Measurements from ENCODE around the gene ACVR1B. TPM values are rescaled to one million over a fixed set of nuclear protein-coding genes. Genes with fewer than 3 reads are reported as not detected.

Gene ACVR1B
- total and polyA plus RNA-seq, 2 experiments from 2014 or later: 2.4 to 7.5 TPM

GRCh38 chr12:52018433-52019112 is 67.1 kb downstream of the ACVR1B start:
- H3F3A ChIP-seq (replicated peaks; ENCODE audit: low read depth): 0 out of 2 replicates have a peak, but pooled peaks cover 9% of the 10 kb centered on the region
- H3K4me3 Mint-ChIP-seq: no peak overlapping the region
- peaks cover 66% of the 10 kb centered on the region for H3K27me3 ChIP-seq (ENCODE audit: insufficient read depth)
- H3K9me2 ChIP-seq (ENCODE audit: insufficient read depth): no peaks in the 10 kb centered on the region
- H3K4me1 ChIP-seq (ENCODE audit: insufficient read depth): peaks cover 18% of the 10 kb centered on the region
- peaks cover 25% of the 10 kb centered on the region for H3K4me1 Mint-ChIP-seq
- H3K27ac Mint-ChIP-seq: no peak overlapping the region
- no peak for DNase-seq (ENCODE audit: low spot score)
- no peaks in the 10 kb centered on the region; the same call in 2 of the 3 replicates for H3K36me3 Mint-ChIP-seq (ENCODE audit: low read depth)
- H3K79me2 ChIP-seq (replicated peaks; ENCODE audit: insufficient read depth): no peaks in the 10 kb centered on the region
- H3K27me3 Mint-ChIP-seq (ENCODE audit: insufficient read depth, low read depth, poor library complexity): peaks cover 38% of the 10 kb centered on the region
- no peak for ATAC-seq
- no peak overlapping the region for H3K4me2 ChIP-seq
- H3K27ac ChIP-seq (ENCODE audit: low read depth): no peak overlapping the region
- H3K36me3 ChIP-seq (ENCODE audit: insufficient read depth): no peaks in the 10 kb centered on the region
- TF ChIP-seq CTCF (conservative IDR thresholded peaks at IDR 0.05; ENCODE audit: low read depth in 2 of 2): no peak
- no peak for TF ChIP-seq ZNF331 (CRISPR knock-in tag; IDR thresholded peaks at IDR 0.05; ENCODE audit: low read depth)
- TF ChIP-seq ZNF114 (CRISPR knock-in tag; IDR thresholded peaks at IDR 0.05): no peak
- no peak for TF ChIP-seq NANOG (IDR thresholded peaks at IDR 0.05; ENCODE audit: borderline replicate concordance)
- TF ChIP-seq CREB1 (CRISPR knock-in tag; IDR thresholded peaks at IDR 0.05; ENCODE audit: low read depth): no peak
- TF ChIP-seq STAT1 (IDR thresholded peaks at IDR 0.05; ENCODE audit: unreplicated experiment): no peak
- TF ChIP-seq POLR2AphosphoS5 (IDR thresholded peaks at IDR 0.05; ENCODE audit: low read depth): no peak
- no peak for TF ChIP-seq JUNB (IDR thresholded peaks at IDR 0.05; ENCODE audit: unreplicated experiment)
- no peak for TF ChIP-seq EZH2 (IDR thresholded peaks at IDR 0.05; ENCODE audit: low read depth, unreplicated experiment)
- TF ChIP-seq, protein P1, sequence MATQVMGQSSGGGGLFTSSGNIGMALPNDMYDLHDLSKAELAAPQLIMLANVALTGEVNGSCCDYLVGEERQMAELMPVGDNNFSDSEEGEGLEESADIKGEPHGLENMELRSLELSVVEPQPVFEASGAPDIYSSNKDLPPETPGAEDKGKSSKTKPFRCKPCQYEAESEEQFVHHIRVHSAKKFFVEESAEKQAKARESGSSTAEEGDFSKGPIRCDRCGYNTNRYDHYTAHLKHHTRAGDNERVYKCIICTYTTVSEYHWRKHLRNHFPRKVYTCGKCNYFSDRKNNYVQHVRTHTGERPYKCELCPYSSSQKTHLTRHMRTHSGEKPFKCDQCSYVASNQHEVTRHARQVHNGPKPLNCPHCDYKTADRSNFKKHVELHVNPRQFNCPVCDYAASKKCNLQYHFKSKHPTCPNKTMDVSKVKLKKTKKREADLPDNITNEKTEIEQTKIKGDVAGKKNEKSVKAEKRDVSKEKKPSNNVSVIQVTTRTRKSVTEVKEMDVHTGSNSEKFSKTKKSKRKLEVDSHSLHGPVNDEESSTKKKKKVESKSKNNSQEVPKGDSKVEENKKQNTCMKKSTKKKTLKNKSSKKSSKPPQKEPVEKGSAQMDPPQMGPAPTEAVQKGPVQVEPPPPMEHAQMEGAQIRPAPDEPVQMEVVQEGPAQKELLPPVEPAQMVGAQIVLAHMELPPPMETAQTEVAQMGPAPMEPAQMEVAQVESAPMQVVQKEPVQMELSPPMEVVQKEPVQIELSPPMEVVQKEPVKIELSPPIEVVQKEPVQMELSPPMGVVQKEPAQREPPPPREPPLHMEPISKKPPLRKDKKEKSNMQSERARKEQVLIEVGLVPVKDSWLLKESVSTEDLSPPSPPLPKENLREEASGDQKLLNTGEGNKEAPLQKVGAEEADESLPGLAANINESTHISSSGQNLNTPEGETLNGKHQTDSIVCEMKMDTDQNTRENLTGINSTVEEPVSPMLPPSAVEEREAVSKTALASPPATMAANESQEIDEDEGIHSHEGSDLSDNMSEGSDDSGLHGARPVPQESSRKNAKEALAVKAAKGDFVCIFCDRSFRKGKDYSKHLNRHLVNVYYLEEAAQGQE (IDR thresholded peaks at IDR 0.05; ENCODE audit: unreplicated experiment): no peak
- H2AFZ ChIP-seq: no peak overlapping the region
- H4K20me1 ChIP-seq (replicated peaks; ENCODE audit: insufficient read depth): no peaks in the 10 kb centered on the region; the same call in 1 of the 2 replicates
- no peaks in the 10 kb centered on the region; the same call in 2 of the 3 replicates for H3K9me3 Mint-ChIP-seq
- no peak overlapping the region for H3K4me3 ChIP-seq

Data from GM23338 (cell line).